Limb (tissue), 2 donors: ENCODE measurements around the gene LMO1.

Source experiments
- DNase-seq, 2 donors: peaks; one replicate each; pipeline ENCODE4 v3.0.0-alpha.2; 2016; ENCODE audit errors: extremely low spot score in 2 of 2

LMO1 gene

DNA sequence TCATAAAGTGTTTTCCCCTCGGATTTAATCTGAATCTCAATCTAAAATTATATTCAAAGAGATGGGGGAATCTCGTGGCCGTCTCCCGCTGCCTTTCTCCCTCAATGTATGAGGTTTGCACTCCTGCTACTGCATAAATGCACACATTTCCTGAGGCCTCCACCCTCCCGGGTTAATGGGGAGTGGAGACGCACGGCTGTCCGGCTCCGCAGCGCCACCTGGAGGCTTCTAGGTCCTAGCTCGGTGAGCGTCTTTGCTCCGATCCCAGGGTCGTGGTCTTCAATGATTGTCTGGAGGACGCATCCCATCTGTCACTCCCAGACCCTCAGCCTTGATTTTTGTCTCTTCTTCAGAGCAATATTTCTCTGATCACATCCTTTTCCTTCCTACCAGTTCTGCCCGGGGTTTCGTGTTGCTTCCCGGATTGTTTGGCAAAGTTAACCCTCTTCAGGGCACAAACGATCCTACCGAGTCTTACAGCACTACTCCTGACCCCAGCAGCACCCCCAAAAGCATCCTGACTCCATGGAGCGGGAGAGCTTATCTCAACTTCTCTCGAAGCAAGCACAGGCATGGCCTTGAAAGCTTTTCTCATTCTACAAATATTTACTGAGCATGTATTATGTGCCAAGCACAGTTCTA, at the start of gene LMO1:
Gene LMO1 (minus strand): TSS at position 110 of the 642 bp plus-strand sequence. CDS start 516 bp downstream, outside the sequence.
- DNase-seq, result peak; percentile 73 to 90

DNA sequence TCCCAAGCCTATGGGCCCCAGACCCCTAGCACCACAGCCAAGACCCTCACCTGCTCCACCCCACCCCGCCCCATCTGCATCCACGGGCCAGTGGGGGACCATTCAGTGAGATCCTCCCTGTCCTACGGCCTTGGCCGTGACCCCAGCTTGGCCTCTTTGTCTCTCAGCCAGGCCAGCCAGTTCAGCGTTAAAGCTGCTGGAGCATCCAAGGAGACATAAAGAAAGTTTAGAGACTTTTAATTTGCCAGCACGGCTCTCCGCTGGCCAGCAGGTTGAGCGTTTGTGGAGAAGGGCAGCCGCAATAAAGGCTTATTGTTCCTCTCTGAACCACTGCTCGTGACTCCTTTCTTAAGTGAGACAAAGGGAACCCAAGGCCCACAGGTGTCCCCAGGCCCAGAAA, 49.3 kb upstream of the LMO1 start:
- no peak for DNase-seq

DNA sequence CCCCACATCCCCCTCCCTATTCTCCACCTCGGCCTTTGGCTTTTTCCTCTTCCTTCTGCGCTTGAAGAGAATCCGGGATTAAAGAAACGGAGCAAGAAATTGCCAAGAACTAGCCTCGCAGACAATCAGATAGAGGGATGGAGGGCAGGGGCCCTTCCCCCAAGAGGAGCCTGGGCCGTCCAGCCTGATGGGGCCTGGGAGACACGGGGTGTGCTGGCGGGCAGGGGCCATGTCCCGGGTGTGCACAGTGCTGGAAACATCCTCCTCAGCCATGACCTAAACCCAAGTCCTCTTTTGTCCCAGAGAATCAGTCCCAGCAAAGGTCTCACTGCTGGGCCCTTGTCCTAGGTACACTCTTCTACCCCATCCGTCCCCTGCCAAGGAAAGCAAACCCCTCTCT, 47.7 kb upstream of the LMO1 start:
- DNase-seq, result no peak

DNA sequence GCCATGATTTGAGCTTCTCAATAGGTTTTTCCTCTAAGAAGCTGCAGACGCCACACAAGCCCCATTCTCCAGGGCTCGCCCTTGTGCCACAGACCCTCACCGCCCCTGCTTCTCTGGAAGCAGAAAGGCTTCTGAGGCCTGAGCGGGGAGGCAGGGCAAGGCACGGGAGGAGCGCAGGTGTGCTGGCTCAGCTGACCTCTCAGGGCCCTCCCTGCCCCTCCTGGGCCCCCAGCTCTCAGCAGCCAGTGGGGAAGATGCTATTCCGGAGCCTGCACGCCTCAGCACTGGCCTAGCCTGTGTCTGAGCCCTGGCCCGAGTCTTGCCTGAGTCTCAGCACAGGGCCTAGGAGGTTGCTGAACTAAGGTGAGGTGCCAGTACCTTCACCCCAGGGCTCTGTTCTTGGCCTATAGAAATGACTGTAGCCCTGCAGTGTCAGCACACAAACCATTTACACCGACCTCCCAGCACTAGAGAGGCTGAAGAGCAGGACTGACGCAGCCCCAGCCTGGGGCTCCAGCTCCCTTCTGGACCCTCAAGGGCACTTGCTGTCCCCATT, 47.1 kb upstream of the LMO1 start:
- DNase-seq, result no peak

DNA sequence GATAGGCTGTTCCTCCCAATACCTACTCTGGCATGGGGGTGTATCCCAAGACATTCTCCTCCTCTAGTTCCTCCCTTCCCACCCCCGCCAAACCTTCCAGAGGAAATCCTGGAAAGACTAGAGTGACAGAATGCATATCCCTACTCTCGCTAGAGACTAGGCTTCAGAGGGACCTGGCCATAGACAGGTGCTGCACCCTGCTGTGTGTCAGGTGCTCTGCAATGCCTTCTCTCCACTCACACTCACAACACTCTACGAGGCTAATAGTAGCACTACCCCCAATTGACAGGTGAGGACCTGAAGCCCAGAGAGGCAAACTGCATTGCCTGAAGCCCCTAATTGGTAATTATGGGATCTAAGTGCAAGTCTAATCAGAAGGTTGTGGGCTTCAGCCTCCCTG, 46.2 kb upstream of the LMO1 start:
- no peak for DNase-seq

DNA sequence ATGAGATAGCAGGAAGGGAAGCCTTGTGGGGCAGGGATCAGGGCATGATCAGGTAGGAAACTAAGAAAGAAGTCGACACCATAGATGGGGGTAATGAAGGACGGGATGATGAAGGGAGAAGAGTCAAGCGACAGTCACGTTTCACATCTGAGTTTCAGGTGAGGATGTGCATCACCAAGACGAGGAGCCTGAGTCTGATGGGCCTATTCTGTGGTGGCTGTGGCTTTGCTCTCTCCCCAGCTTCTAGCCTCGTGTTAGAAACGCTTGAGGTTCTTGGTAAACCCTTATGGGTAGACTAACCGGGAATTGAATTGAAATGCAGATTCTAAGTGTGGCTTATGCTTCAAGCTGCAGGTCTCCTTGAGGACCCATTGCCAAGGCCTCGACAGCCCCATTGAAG, 45.6 kb upstream of the LMO1 start:
- DNase-seq, result no peak

DNA sequence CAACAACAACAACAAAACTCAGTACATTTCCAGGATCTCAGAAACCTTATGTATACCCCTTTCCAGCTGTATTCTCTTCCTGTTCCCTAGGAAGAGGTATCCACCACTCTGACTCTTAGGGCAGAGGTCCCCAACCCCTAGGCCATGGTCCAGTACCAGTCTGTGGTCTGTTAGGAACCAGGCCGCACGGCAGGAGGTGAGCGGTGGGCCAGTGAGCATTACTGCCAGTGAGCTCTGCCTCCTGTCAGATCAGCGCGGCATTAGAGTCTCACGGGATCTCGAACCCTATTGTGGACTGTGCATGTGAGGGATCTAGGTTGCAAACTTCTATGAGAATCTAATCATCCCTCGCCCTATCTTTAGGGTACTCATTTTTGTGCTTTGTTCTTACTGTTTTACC, 43.9 kb upstream of the LMO1 start:
- no peak for DNase-seq

DNA sequence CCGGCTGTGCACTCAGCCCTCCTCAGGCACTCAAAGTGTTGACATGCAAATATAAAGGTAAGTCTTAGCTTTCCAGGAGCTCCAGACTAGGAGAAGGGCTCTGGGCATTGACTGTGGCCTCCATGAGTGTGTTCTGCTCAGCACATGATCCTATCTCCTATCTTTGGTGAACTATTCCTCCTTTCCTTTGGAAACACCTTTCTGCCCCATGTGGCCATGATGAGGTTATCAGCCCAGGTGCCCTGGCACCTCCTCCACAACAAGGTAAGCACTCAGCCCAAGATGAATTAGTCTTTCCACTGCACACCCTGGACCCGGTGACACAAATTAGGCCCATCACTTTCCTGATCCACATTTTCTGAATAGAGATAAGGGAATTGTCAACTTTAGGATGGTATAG, 37.9 kb upstream of the LMO1 start:
- DNase-seq, result no peak

DNA sequence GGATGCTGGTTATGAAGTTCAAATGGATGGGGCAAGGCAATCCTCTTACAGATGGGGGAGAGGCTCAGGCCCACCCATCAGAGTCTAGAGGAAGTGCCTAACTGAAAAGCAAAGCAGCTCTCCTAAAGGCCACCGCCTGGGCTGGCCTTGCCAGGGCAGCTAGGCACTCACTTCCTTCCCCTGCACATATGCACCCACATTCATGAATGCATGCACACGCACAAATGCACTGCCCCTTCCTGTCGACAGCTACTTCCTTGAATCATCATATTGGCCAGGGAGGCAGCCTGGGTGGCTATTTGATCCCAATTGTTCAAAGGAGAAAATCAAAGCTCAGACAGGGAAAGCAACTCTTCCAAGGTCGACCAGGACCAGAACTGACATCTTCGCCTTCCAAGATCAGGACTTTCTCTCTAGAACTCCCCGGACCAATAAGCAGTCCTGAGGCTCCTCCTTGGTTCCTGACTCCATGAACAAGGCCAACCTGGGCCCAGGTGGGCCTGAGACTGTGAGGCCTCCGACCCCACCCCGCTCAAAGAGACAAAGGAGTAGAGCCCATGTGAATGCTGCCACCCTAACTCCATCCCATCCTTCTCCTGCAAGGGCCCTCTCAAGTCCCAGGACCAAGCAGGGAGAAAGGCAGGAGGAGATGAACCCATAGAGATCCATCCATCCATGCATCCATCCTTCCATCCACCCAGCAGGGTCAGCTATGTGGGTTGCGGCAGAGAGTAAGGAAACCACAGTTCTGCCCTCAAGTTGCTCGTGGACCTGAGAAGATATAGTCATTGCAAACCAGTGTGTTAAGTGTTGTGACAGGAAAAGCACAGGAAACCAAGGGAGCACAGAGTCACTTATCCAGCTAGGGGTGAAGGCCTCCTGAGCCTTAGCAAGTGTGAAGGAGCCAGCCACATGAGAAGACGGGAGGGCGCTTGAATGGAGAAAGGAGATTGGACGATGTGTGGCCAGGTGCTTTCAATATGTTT, 35.4 kb upstream of the LMO1 start:
- peak in 1 of 2 donors; percentile 13 for DNase-seq

DNA sequence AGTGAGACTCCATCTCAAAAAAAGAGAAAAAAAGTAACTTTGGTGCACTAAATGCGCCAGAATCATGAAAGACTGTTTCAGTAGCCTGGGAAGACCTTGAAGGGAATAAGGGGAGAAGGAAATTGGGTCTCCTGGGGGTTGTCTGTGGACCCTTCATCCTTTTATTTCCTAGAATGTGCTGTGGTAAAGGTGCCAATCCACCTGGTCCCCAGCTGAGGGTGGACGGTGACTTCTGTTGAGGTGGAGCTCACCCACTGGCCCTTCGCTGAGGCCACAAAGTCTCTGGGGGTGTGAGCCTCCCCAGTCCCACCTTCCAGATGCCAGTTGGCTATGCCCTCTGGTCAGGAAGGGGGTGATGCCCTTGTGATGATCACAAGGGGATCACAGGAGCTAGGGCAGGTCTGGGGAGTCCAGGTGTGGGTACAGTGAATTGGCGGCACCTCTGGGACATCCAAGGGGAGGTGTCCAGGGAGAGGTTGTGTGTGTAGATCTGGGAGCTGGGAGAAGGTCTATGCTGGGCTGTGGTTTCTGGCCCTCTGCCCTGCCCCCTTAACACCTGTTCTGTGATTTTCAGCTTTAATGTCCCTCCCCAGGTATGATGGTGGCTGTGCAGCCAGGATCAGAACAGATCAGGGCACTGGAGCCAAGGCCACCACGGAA, 34.2 kb upstream of the LMO1 start:
- no peak for DNase-seq

DNA sequence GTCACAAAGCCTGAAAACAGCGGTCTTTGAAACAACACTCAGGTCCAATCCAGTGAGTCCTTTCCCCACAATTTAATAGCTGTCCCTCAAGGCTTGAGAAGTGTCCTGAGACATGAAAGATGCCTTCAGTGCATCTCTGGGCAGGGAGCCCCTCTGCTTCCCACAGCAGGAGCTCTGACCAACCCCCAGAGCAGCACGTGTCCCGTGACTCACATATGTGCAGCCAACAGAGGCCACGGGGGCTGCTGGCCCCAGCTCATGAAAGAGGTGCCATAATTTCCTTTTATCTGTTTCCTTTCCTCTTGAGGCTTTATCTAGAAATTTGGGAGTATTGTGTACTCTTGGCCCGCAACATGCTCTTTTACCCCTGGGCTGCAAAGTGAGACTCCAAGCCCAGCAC, 33.2 kb upstream of the LMO1 start:
- no peak for DNase-seq

DNA sequence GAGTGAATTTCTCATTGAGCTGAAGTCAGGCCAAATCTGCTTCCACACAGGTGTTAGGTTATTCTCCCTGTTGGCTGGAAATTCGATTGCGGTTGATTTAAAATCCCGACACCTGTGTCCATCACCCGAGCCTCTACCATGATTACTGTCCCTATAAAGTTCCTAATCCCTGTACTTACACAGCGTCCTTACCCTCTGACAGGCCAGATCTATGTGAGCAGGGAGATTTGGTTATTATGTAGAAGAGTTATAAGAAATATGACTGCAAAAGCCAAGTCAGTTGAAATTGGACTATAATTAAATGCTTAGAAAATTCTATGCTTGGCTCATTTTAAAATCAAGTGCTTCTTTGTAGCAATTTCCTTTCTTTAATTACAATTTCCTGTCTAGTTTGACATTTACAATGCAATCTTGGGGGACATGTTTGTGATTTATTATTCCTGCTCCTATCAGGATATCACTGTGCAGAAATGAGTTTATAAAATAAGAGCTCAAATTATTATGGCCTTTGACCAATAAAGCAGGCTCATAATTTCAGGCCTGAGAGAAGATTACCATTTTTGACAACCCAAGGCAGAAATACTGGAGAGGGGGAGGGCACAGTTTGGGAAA, 32.5 kb upstream of the LMO1 start:
- DNase-seq, result peak in 1 of 2 donors; percentile 9

DNA sequence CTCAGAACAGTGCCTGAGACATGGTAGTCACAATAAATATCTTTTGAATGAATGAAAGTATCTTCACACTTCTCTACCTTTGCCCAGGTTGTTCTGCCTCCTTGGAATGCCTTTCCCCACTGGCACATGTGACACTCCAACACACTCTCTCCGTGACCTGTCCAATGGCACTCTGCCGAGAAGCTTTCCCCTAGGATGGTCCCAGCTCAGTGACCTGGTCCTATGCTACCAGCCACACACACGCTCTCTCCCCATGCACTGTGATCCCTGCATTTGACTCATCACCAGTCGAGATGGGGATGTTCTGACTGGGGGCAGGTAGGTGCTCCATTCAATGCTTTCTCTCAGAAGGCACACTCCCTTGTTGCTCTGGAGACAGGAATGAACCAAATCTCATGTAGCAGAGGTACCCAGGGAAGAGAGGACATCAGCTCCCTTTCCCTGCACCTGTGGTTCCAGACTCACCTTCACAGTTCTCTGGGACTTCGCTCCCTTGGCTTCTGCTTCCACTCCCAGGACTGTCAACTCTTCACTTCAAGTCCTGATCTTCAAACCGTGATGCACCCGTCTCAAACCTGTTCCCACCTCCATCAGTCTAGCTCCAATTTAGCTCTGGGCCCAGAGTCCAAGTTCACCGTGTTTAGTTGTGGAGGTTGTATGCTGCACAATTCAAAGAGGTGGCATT, 30.7 kb upstream of the LMO1 start:
- no peak for DNase-seq

DNA sequence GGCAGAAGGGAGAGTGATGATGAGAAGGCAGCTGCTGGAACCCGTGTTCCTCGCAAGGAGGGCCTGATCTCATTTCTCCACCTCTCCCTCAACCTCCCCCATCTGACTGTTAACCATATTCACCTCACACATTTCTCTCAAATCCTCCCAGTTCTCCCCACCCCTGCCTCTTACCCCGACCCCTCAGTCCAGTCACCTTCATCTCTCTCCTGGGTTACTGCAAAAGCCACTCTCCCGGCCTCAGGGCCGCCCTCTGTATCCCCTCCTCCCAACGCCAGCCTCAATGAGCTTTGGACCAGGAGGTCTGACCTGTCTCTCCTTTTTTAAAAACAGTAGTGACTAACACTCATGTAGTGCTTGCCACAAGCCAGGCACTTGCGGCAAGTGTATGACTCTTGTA, 29.5 kb upstream of the LMO1 start:
- DNase-seq, result no peak

DNA sequence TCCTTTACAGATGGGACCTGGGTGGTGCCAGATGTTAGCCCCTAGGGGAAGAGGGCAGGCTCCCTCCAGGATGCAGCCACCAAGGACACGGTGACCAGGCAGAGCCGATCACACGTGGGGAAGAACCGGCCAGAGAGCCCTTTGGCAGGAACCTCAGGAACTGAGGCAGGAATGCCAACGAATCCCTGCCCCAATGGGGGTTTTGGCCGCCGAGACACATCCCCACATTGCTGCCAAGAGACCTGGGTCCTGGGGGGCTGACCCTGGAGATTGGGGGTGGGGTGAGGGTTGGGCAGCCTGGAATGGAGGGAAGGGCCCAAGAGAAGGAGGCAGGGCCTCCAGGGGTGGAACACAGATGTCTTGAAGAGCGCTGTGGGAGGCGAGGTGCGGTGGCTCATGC, 28.7 kb upstream of the LMO1 start:
- no peak for DNase-seq

DNA sequence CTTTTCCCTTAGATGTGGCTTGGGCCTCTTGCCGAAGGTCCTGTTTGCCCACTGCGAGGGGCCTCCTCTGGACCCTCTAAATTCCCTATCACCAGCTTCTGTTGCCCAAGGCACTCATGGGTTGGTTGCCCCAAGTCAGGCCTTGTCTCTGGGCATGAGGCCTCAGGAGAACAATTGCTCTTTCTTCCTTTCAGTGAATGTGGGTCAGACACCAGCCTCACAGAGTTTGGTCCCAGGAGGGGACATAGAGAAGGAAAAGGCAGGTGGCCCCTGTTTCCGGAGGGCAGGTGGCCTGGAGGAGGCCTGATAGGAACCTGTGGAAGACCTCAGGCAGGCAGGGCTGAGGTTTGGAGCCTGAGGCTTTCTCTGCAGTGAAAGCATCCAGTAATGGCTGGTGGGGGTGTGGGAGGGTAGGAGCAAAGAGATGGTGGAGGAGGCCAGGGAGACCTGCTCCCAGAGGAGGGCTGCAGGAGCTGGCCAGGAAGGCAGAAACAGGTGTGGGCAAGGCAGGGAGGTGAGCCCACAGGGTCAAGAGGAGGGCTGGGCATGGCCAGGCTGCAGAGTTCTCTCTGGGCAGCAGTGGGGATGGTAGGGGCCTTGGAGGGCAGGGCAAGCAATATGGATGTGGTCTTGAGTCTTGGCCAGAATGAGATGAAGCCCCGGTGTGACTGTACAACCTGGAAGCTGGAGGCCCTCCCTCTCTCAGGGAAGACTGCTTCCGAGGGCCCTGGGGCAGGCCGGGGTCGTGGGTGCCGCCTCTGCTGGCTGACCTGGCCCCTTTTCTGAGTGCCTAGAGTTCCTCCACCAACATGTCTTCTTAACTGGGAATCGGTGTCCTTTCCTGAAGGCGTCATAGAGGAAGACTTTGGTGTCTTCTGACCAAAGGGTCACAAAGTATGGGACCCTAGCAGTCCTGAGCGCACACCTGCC, 28.0 kb upstream of the LMO1 start:
- DNase-seq, result no peak

DNA sequence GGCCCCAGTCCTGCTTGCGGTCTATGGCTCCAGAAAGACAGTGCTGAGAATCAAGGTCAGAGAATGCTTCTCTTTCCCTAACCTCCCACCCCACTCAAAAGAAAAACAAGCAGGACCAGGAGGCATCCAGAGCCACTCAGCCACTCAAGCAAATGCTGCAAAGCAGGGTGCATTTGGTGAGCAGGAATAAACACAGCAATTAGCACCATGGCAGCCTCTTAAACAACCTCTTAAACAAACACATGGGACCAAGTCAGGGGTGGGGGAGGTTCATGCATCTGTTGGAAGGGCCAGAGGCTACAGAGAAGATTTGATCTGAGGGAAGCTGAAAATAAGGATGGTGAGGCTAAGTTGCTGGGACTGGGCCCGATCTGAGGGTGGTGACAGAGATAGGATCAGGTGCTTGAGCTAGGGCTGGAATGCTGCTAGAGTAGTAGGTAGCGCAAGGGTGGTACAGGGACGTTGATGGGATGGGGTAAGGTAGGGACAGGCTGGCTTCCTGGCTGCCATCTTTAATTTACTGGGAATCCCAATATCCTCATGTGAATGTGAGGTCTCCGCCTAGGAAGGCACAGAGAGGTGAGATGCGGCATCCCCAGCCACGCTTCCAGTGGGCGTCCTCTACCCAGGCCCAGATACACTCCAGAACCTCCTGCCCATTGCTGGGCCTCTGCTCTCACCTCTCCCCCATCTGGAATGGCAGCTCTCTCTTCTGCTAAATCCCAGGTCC, 26.6 kb upstream of the LMO1 start:
- no peak for DNase-seq

DNA sequence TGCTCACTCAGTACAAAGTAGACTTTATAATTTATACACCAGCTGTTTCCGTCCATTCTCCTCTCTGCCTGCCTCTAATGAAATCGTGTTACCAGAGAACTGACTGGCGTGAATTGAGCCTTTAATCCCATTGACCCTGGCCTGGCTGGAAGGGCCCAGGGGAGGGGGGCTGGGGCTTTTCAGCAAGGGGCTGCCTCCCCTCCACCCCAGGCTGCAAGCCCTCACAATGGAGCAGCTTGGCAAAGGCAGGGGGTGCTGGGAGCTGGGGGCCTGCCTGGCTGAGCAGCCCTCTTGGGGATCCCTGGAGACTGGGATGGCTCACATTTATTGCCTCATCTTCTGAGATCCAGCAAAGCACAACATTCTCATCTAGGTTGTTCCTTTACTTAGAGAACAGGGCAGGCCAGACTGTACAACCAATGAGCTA, 25.8 kb upstream of the LMO1 start:
- no peak for DNase-seq

DNA sequence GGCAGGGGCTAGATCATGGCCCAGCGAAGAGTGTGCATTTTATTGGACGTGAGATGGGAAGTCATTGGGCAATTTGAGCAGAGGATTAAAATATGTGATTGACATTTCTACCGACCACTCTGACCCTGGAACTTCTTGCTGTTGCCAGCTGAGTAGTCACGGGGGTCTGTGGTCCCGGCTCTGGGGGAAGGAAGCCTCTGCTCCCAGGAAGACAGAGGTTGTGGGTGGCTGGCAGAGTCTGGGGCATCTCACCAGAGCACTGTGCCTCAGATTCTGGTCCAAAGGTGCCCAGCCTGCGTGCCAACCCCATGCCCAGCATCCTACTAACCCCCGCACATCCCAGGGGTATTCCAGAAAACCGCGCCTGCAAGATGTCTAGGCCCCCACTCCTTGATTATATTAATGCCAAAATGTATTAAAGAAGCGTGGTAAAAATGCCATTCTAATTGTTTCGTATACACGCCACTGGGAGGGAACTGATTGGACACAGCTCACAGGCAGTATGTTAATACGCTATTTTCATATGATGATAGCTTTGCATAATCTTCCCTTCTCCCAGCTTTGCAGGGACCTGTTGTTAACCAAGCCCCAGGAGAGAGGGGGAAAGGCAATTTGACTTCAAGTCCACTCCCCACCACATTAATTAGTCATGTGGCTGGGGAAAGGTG, 25.3 kb upstream of the LMO1 start:
- no peak for DNase-seq
